Activated naive CD4-positive, alpha-beta T cell treated with anti-CD3 and anti-CD28 coated beads for 36 hours (primary cell): Measurements from ENCODE around the gene FAM168A. TPM values are rescaled to one million over a fixed set of nuclear protein-coding genes. Genes with fewer than 3 reads are reported as not detected.

ENCODE experiments used
- CTCF ChIA-PET: fragments of 350-600 bp; sonication (Branson Sonifier 250); formaldehyde crosslinking; loops from one replicate; lab custom pipeline; 2021; ENCODE audit warnings: antibody characterized with exemption; lab: Charles Lee
- DNase-seq: peaks from one replicate; pipeline ENCODE4 v3.0.0-alpha.2; 2020
- H3K27ac Mint-ChIP-seq: one replicate; pipeline ENCODE4 v1.8.0; 2021; ENCODE audit warnings: mild to moderate bottlenecking, mixed read lengths
- H3K27me3 Mint-ChIP-seq: one replicate; pipeline ENCODE4 v1.8.0; 2021; ENCODE audit warnings: low read depth, mixed read lengths
- H3K36me3 Mint-ChIP-seq: one replicate; pipeline ENCODE4 v1.8.0; 2021; ENCODE audit warnings: low read depth, mixed read lengths
- H3K4me1 Mint-ChIP-seq: one replicate; pipeline ENCODE4 v1.8.0; 2021; ENCODE audit warnings: low read depth, mixed read lengths
- H3K4me3 Mint-ChIP-seq: one replicate; pipeline ENCODE4 v1.8.0; 2021; ENCODE audit warnings: mild to moderate bottlenecking, moderate library complexity, mixed read lengths
- H3K9me3 Mint-ChIP-seq: one replicate; pipeline ENCODE4 v1.8.0; 2021; ENCODE audit warnings: mixed read lengths
- intact Hi-C: fragments of 100-400 bp; cut with micrococcal nuclease; formaldehyde crosslinking; loops from one replicate; pipeline ENCODE4 v1.15.1; 2023
- total RNA-seq, 2 experiments: library from RNA; stranded (reverse); gene quantifications; one replicate each; pipeline ENCODE4 v1.2.3, GENCODE V29; 2021

Gene FAM168A
- total RNA-seq, 2 experiments from 2014 or later = 11.9 to 13.0 TPM

DNA sequence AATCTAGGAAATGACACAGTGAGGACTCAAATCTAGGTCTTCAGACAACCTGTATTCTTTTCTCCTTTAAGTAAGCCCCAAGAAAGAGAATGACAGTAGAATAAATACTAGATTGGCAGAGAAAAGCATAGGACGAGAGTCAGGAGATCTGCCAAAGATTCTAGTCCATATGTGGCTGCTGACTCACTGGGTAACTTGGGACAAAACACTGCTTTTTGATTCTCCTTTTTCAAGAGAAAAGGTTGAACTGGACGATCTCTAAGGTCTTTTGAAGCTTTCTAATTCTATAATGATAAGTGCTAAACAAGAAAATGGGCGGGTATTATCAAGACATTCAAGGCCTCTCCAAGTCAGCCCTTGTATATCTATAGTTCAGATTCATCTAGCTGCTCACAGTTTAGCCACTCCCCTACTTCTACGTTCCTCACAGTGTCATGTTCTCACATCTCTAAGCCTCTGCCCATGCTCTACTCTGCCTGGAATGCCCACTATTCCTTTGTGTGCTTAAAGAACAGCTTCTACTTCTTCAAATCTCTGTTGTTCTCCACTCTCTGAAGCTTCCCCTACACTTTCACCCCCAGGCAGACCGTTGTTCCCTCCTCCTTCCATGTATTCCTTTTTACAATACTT lies 168.7 kb downstream of the FAM168A start:
- Mint-ChIP-seq H3K27ac (no peak overlapping the region), H3K36me3 (no peaks in the 10 kb centered on the region)
- CTCF ChIA-PET = interaction anchor here (0.7 to 1.0 kb wide), 2 partner anchors 22 to 234 kb away, joined by 3 to 4 read pairs; no protein-coding TSS in a partner anchor

DNA sequence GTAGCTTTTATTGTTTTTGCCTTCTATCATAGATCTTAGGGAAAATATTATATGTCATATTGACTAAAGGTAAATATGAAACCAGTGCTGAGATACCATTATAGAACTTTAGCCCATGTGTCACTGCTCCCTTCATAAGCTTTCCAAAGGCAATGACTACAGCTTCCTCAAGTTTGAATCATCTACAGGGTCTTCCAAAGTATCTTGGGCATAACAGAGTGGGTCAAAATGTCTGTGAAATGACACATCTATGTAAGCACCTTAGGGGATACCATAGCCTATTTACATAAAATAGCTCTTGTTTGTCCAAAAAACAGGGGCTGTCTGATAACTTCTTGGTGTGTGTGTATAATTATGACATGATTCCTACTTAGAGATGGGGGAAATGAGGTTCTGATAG lies 169.2 kb downstream of the FAM168A start:
- intact Hi-C loops = loop anchor here (5.0 kb wide), 1 partner anchor 94 kb away; no protein-coding TSS in a partner anchor
- CTCF ChIA-PET = interaction anchor here (1.0 kb wide), 1 partner anchor 234 kb away, joined by 3 read pairs; no protein-coding TSS in a partner anchor
- H3K4me1 Mint-ChIP-seq = peaks cover 9% of the 10 kb centered on the region
- DNase-seq = no peak
- no peak overlapping the region for H3K4me3 Mint-ChIP-seq
- no peaks in the 10 kb centered on the region for H3K36me3 Mint-ChIP-seq
- H3K27ac Mint-ChIP-seq = no peak overlapping the region
- no peaks in the 10 kb centered on the region for H3K27me3 Mint-ChIP-seq
- H3K9me3 Mint-ChIP-seq = no peaks in the 10 kb centered on the region

More for the DNA sequence above, 168.7 kb downstream of the FAM168A start:
- no peak overlapping the region for H3K4me3 Mint-ChIP-seq
- peaks cover 9% of the 10 kb centered on the region for H3K4me1 Mint-ChIP-seq
- H3K9me3 Mint-ChIP-seq = no peaks in the 10 kb centered on the region
- no peak for DNase-seq
- no peaks in the 10 kb centered on the region for H3K27me3 Mint-ChIP-seq
- intact Hi-C loops = loop anchor here (5.0 kb wide), 1 partner anchor 93 kb away; no protein-coding TSS in a partner anchor

DNA sequence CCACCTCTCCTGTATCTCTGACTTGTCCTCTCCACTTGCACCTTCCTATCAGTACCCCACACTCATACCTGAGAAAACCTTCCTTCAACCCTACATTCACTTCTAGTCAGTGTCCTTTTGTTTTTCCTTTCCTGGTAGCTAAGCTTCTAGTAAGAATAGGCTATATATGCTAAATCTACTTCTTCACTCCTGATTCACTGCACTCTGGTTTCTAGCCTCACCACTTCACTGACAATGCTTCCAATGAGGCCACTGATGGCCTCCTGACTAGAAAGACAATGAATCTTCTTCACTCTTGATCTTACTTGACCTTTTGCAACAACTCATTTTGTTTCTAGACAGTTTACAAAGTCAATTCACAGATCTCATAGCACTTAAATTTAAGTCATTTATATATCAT lies 169.7 kb downstream of the FAM168A start:
- Mint-ChIP-seq H3K36me3 (no peaks in the 10 kb centered on the region), H3K27ac (peak overlapping the region; percentile 57), H3K27me3 (no peaks in the 10 kb centered on the region), H3K4me1 (peaks cover 9% of the 10 kb centered on the region), H3K9me3 (no peaks in the 10 kb centered on the region), H3K4me3 (no peak overlapping the region)
- no peak for DNase-seq
- CTCF ChIA-PET = interaction anchor here (0.7 to 1.0 kb wide), 2 partner anchors 8 to 235 kb away, joined by 3 to 4 read pairs; no protein-coding TSS in a partner anchor
- intact Hi-C loops = loop anchor here (5.0 kb wide), 1 partner anchor 94 kb away; no protein-coding TSS in a partner anchor

DNA sequence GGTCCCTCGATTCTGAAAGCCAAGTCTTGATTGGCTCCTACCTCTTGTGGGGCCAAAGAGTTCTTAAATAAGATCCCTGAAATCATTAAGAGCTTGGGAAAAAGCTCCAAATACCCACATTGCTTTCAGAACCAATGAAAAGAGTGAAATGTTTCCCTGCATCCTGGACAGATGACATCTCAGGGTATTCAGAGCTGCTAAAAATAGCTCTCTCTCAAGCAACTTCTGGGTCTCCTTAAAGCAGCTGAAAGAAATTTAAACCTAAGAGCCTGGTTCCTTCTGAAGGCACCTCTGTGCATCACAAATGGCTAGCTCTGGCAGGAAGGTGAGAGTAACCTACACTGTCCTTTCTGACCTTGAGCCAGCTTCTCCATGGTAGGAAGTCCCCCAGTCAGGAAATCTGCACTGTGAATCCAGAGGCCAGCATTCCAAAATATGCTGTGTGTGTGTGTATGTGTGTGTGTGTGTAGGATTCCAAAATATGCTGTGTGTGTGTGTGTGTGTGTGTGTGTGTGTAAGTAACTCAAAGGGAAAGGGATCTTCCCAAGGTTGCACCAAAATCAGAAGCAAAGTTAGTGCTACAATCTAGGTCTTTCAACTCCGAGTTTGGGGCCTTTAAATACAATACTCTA lies 171.6 kb downstream of the FAM168A start:
- CTCF ChIA-PET = interaction anchor here (0.6 to 2.2 kb wide), 3 partner anchors 10 to 206 kb away, joined by 3 to 7 read pairs (median 4); no protein-coding TSS in a partner anchor
- H3K27ac Mint-ChIP-seq = no peak overlapping the region
- H3K9me3 Mint-ChIP-seq = no peaks in the 10 kb centered on the region
- no peak overlapping the region for H3K4me3 Mint-ChIP-seq
- DNase-seq = no peak
- H3K27me3 Mint-ChIP-seq = no peaks in the 10 kb centered on the region
- H3K4me1 Mint-ChIP-seq = peaks cover 9% of the 10 kb centered on the region
- H3K36me3 Mint-ChIP-seq = no peaks in the 10 kb centered on the region
- intact Hi-C loops = loop anchor here (5.0 kb wide), 1 partner anchor 96 kb away; no protein-coding TSS in a partner anchor

DNA sequence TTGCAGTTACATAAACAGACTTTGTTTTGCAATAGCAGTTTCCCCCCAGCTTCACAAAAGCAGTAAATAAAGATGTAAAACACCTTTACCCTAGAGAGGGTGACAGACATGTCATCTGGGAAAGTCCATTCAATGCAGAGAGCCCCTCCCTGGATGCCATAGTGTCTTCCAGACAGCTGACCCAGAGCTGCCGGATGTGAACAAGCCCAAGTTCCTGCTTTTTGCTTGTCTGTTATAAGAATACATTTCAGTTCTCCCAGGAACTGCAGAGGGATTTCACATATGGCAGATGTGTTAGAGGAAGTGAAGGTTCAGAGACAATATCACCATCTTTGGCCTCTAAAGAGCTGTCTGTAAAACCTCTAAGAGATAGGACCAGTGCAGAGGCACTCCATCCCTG lies 172.8 kb downstream of the FAM168A start:
- DNase-seq = no peak
- Mint-ChIP-seq H3K27ac (no peak overlapping the region), H3K9me3 (no peaks in the 10 kb centered on the region), H3K4me1 (peaks cover 9% of the 10 kb centered on the region), H3K36me3 (no peaks in the 10 kb centered on the region), H3K4me3 (no peak overlapping the region), H3K27me3 (no peaks in the 10 kb centered on the region)
- intact Hi-C loops = loop anchor here (5.0 kb wide), 1 partner anchor 97 kb away; no protein-coding TSS in a partner anchor
- CTCF ChIA-PET = interaction anchor here (2.2 kb wide), 1 partner anchor 74 kb away, joined by 7 read pairs; no protein-coding TSS in a partner anchor

DNA sequence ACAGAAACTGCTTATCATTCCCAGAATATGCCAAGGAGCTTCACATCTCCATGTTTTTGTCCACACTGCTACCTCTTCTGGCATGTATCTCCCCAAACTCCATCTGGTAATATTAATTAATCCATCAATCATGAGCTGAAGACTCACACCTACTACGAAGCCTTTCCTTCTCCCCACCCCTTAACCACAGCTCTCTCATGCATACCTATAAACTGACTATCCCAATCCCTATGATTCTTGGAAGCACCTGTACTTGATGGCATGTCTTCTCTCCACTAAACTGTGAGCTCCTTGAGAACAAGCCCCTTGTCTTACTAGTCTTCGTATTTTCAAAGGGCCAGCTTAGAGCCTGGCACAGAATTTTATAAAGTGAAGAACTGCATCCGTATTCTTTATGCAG lies 174.4 kb downstream of the FAM168A start:
- no peak for DNase-seq
- H3K4me3 Mint-ChIP-seq = no peak overlapping the region
- H3K36me3 Mint-ChIP-seq = peaks cover 3% of the 10 kb centered on the region
- no peaks in the 10 kb centered on the region for H3K27me3 Mint-ChIP-seq
- H3K27ac Mint-ChIP-seq = no peak overlapping the region
- H3K9me3 Mint-ChIP-seq = no peaks in the 10 kb centered on the region
- peaks cover 6% of the 10 kb centered on the region for H3K4me1 Mint-ChIP-seq
- CTCF ChIA-PET = interaction anchor here (0.6 to 1.8 kb wide), 5 partner anchors 11 to 239 kb away, joined by 3 to 6 read pairs (median 3); no protein-coding TSS in a partner anchor
- intact Hi-C loops = no loop called here

DNA sequence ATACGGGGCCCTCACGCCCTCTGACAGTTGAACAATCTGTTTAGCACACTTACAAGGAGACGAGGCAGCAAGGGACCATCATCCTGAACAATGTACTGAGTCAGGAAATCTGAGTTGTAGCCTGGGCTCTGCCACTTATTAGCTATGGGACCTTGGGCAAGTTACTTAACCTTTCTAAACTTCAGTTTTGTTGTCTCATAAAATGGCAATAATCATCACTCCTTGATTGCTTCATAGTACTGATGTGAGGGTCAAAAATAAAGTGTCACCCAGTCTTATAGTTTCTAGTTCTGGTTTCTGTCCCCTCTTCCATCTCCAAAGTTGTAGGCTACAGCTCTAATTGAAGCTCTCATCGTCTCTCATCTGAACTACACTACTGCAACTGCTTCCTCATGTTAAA lies 175.0 kb downstream of the FAM168A start:
- H3K4me1 Mint-ChIP-seq = peaks cover 1% of the 10 kb centered on the region
- CTCF ChIA-PET = interaction anchor here (0.6 to 1.8 kb wide), 5 partner anchors 12 to 198 kb away, joined by 3 to 6 read pairs (median 3); no protein-coding TSS in a partner anchor
- H3K27ac Mint-ChIP-seq = no peak overlapping the region
- DNase-seq = no peak
- no peaks in the 10 kb centered on the region for H3K9me3 Mint-ChIP-seq
- H3K36me3 Mint-ChIP-seq = peaks cover 7% of the 10 kb centered on the region
- intact Hi-C loops = no loop called here
- H3K27me3 Mint-ChIP-seq = no peaks in the 10 kb centered on the region
- H3K4me3 Mint-ChIP-seq = no peak overlapping the region

DNA sequence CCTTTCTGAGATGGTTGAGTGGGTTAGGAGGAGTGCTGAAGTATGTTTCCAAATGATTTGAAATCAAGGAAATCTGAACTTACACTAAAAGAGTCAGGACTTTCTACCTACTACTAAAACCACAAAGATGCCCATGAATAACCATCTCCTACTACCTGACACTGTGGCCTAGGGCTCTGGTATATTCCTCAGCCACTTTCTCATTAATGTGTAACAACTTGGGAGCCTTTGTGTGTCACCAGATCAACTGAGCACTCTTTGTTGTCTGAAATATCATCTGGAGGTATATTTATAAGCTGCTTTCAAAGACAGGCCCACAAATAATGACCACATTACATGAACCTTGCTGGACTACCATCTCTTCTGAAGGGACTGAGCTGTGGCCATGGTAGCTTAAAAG lies 177.8 kb downstream of the FAM168A start:
- H3K27me3 Mint-ChIP-seq = no peaks in the 10 kb centered on the region
- CTCF ChIA-PET = interaction anchor here (0.5 to 1.1 kb wide), 3 partner anchors 8 to 83 kb away, joined by 3 to 4 read pairs (median 3); no protein-coding TSS in a partner anchor
- H3K4me3 Mint-ChIP-seq = no peak overlapping the region
- DNase-seq = no peak
- no peak overlapping the region for H3K27ac Mint-ChIP-seq
- peaks cover 5% of the 10 kb centered on the region for H3K4me1 Mint-ChIP-seq
- intact Hi-C loops = no loop called here
- peaks cover 9% of the 10 kb centered on the region for H3K36me3 Mint-ChIP-seq
- no peaks in the 10 kb centered on the region for H3K9me3 Mint-ChIP-seq

DNA sequence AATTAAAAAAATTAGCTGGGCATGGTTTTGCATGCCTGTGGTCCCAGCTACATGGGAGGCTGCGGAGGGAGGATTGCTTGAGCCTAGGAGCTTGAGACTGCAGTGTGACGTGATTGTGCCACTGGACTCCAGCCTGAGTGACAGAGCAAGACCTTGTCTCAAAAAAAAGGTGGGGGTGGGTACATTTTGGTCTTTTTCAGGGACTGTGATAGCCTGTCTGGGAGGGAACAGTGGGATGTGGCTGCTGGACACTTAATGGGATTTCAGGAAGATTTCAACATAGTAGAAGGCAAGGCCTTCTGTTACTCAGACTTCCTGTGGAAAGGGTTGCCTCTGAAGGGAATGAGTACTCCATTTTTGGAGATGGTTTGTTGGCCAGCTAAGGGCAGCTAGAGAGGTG lies 181.1 kb downstream of the FAM168A start:
- DNase-seq = no peak
- CTCF ChIA-PET = interaction anchor here (0.7 to 1.0 kb wide), 2 partner anchors 9 to 65 kb away, joined by 3 to 4 read pairs; no protein-coding TSS in a partner anchor
- intact Hi-C loops = loop anchor here (10.0 kb wide), 1 partner anchor 178 kb away; the partner anchor contains the start of gene FAM168A
- Mint-ChIP-seq H3K36me3 (peaks cover 9% of the 10 kb centered on the region), H3K4me1 (peaks cover 7% of the 10 kb centered on the region), H3K27ac (no peak overlapping the region), H3K27me3 (no peaks in the 10 kb centered on the region), H3K4me3 (no peak overlapping the region), H3K9me3 (no peaks in the 10 kb centered on the region)

DNA sequence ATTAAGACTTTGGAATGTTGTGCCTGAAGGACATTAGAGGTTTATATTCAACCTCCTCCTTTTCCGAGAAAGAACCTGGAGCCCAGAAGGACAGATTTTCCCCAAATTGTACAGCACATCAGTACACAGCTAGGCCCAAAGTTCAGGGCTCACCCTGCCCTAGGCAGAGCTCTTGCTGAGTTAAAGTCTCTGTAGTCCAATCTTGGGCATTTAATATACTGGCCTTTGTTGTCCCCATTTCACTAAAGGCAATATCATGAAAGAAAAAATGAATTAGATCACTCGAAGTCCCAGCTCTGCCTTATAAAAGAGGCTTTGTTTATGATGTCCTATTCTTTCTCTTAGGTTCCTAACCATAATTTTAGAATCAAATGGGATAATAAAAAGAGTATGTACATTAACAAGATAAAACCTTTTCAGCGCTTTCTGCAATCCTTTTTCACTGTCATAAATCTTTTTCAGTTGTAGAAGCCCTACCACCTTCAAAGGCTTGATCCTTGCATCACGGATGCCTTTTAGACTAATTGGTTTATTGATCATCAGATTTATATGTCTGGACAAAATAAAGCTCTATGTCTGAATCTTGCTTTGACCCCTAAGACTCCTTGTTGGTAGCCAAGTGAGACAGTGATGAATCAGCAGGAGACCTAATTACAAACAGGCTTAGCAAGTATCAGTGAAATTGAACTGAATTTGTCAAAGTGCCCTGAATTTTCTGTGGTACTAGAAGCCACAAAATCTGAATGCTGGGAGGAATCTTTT lies 181.9 kb downstream of the FAM168A start:
- H3K4me1 Mint-ChIP-seq = peaks cover 7% of the 10 kb centered on the region
- H3K27me3 Mint-ChIP-seq = no peaks in the 10 kb centered on the region
- DNase-seq = no peak
- peaks cover 9% of the 10 kb centered on the region for H3K36me3 Mint-ChIP-seq
- no peaks in the 10 kb centered on the region for H3K9me3 Mint-ChIP-seq
- no peak overlapping the region for H3K4me3 Mint-ChIP-seq
- H3K27ac Mint-ChIP-seq = no peak overlapping the region
- CTCF ChIA-PET = interaction anchor here (0.7 kb wide), 1 partner anchor 10 kb away, joined by 4 read pairs; no protein-coding TSS in a partner anchor
- intact Hi-C loops = loop anchor here (10.0 kb wide), 1 partner anchor 179 kb away; the partner anchor contains the start of gene FAM168A

DNA sequence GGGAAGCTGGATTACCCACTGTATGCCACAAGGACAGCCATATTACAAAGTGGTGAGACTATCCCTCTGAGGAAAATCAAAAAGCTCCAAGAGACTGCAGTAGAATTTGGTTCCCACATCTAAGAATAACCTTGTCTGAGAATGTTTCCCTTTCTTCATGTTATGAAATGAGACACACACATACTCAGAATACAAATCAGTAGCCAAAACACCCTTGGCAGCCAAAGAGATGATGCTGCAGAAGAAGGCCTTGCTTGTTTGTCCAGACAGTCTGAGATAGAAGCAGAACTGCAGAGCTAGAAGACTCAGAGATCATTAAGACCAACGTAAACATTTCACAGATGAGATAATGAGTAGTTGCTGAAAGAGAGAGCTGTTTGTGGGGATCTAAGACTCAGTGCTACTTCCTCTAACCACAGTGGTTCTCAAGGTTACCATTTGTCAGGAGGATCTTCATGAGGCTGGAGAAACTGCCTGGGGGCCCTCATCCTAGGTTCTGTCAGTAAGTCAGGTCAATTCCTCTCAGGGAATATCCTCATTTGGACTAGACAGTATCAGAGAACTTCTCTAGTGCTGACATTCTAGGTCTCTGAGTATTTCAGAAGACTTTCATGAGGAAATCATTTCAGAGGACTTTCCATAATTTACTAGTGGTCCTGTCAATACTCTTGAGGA lies 182.8 kb downstream of the FAM168A start:
- Mint-ChIP-seq H3K4me3 (no peak overlapping the region), H3K4me1 (peaks cover 7% of the 10 kb centered on the region), H3K27me3 (no peaks in the 10 kb centered on the region), H3K27ac (no peak overlapping the region), H3K36me3 (peaks cover 9% of the 10 kb centered on the region), H3K9me3 (no peaks in the 10 kb centered on the region)
- DNase-seq = no peak
- intact Hi-C loops = loop anchor here (10.0 kb wide), 1 partner anchor 180 kb away; the partner anchor contains the start of gene FAM168A
- CTCF ChIA-PET = interaction anchor here (0.6 to 1.7 kb wide), 7 partner anchors 11 to 246 kb away, joined by 3 to 6 read pairs (median 3); no protein-coding TSS in a partner anchor
